Kidney (tissue), 14 donors: ENCODE results near the gene TRIM72. TPM values are rescaled to one million over a fixed set of nuclear protein-coding genes. Genes with fewer than 3 reads are reported as not detected.

Experiments used
- DNase-seq, 5 donors: peaks; one replicate each; pipeline ENCODE4 v3.0.0-alpha.2; 2013 to 2020
- FAIRE-seq: peaks from 2 replicates; lab custom pipeline; 2012; peaks lifted over from hg19 to GRCh38; lab: Jason Lieb, UNC
- H3K27ac ChIP-seq, 2 donors: one replicate each; pipeline ENCODE4 v1.7.0; 2013; ENCODE audit warnings: low read depth in 2 of 2, low read length in 2 of 2, inconsistent platforms in 1 of 2
- H3K27me3 ChIP-seq: one replicate; pipeline ENCODE4 v1.7.1; 2013; ENCODE audit warnings: low read length, inconsistent platforms; ENCODE audit not compliant: control insufficient read depth, insufficient read depth
- H3K36me3 ChIP-seq, 3 donors: one replicate each; pipeline versions ENCODE4 v1.7.0 to v1.7.1; 2013; ENCODE audit warnings: low read length in 3 of 3, control low read depth in 1 of 3, inconsistent platforms in 1 of 3; ENCODE audit not compliant: insufficient read depth in 3 of 3, control insufficient read depth in 2 of 3
- H3K4me1 ChIP-seq, 3 donors: one replicate each; pipeline versions ENCODE4 v1.7.0 to v1.7.1; 2013; ENCODE audit warnings: low read length in 3 of 3, inconsistent platforms in 1 of 3, low read depth in 1 of 3; ENCODE audit not compliant: control insufficient read depth in 2 of 3, insufficient read depth in 2 of 3
- H3K4me3 ChIP-seq, 3 donors: one replicate each; pipeline versions ENCODE4 v1.7.0 to v1.8.1; 2013; ENCODE audit warnings: low read length in 3 of 3, control low read depth in 1 of 3, inconsistent platforms in 1 of 3
- H3K9ac ChIP-seq, 3 donors: one replicate each; pipeline versions ENCODE4 v1.7.0 to v1.7.1; 2013; ENCODE audit warnings: low read length in 3 of 3, control low read depth in 1 of 3, inconsistent platforms in 1 of 3
- H3K9me3 ChIP-seq, 3 donors: one replicate each; pipeline versions ENCODE4 v1.7.0 to v1.7.1; 2013; ENCODE audit warnings: low read length in 3 of 3, control low read depth in 1 of 3, inconsistent platforms in 1 of 3; ENCODE audit not compliant: control insufficient read depth in 2 of 3, insufficient read depth in 1 of 3
- CTCF ChIP-seq: IDR thresholded peaks from 3 replicates; pipeline ENCODE4 v1.5.1; 2012; ENCODE audit warnings: mild to moderate bottlenecking, moderate library complexity, borderline replicate concordance; ENCODE audit not compliant: insufficient read depth; ENCODE audit errors: extremely low read depth
- intact Hi-C: fragments of 100-400 bp; cut with DNase I; formaldehyde crosslinking; loops from one replicate; pipeline ENCODE4 v1.11.1; 2022
- polyA plus RNA-seq: library from polyadenylated mRNA; stranded (reverse); fragments of 350-450 nt; fragmentation: Illumina TruSeq; extraction: RNeasy Lipid Tissue Mini Kit (QIAGEN cat#74804); gene quantifications from one replicate; pipeline ENCODE4 v1.2.3, GENCODE V29; 2014; ENCODE audit warnings: low read depth, low replicate concordance; ENCODE audit not compliant: insufficient read depth
- total RNA-seq: library from RNA; stranded (reverse); fragmentation: NEBNext Ultra II Directional; extraction: Animal tissue kit (Norgen Biotek cat#: 25700); gene quantifications from one replicate; pipeline ENCODE4 v1.2.1, GENCODE V29; 2021
- donor health status: control.
- donor health status: control.
- donor health status: control.
- donor health status: control.
- donor health status: control.
- donor health status: DM: yes; HTN: yes; CAD: no.
- donor health status: Normal renal cell carcinoma (clear cell type).

TRIM72 gene
- total and polyA plus RNA-seq, 2 donors from 2014 or later = 0.06 to 0.11 TPM

GRCh38 chr16:31265329-31266245 lies 51.7 kb downstream of the TRIM72 start:
- FAIRE-seq (no peak), DNase-seq (peak in 1 of 5 donors; percentile 81)
- H3K9ac ChIP-seq = no peak overlapping the region
- intact Hi-C loops = no loop called here
- H3K4me3 ChIP-seq = no peak overlapping the region
- H3K27me3 ChIP-seq = no peaks in the 10 kb centered on the region
- TF ChIP-seq CTCF = no peak
- no peak overlapping the region for H3K27ac ChIP-seq
- H3K36me3 ChIP-seq = no peaks in the 10 kb centered on the region
- no peaks in the 10 kb centered on the region for H3K4me1 ChIP-seq
- H3K9me3 ChIP-seq = no peaks in the 10 kb centered on the region

- H3K4me1 ChIP-seq = no peaks in the 10 kb centered on the region
- intact Hi-C loops = no loop called here
- FAIRE-seq (no peak), DNase-seq (no peak)
- H3K27ac ChIP-seq = no peak overlapping the region
- H3K9me3 ChIP-seq = no peaks in the 10 kb centered on the region
- H3K36me3 ChIP-seq = no peaks in the 10 kb centered on the region
- no peak for TF ChIP-seq CTCF
- H3K4me3 ChIP-seq = no peak overlapping the region
- H3K9ac ChIP-seq = no peak overlapping the region
- no peaks in the 10 kb centered on the region for H3K27me3 ChIP-seq
These were observed 53.6 kb downstream of the TRIM72 start for GRCh38 chr16:31267332-31268032.

GRCh38 chr16:31268033-31268365 lies 54.1 kb downstream of the TRIM72 start:
- TF ChIP-seq CTCF = no peak
- H3K4me1 ChIP-seq = no peaks in the 10 kb centered on the region
- intact Hi-C loops = no loop called here
- H3K27me3 ChIP-seq = no peaks in the 10 kb centered on the region
- no peaks in the 10 kb centered on the region for H3K9me3 ChIP-seq
- no peaks in the 10 kb centered on the region for H3K36me3 ChIP-seq
- DNase-seq (no peak), FAIRE-seq (no peak)
- no peak overlapping the region for H3K4me3 ChIP-seq
- no peak overlapping the region for H3K9ac ChIP-seq
- no peak overlapping the region for H3K27ac ChIP-seq
